ENCODE data around the gene KCTD17. TPM values are rescaled to one million over a fixed set of nuclear protein-coding genes. Genes with fewer than 3 reads are reported as not detected.
A peak's percentile ranks its signal among the peaks of the same experiment; 100 is the strongest.

The KCTD17 gene
- total and polyA plus RNA-seq, 2 donors (not counting 1 experiment from before 2014, with no cell fraction given) = 10.6 to 19.3 TPM

- no peak overlapping the region for H2AFZ ChIP-seq (ENCODE audit: low read length)
- H3K4me1 ChIP-seq (ENCODE audit: control insufficient read depth, extremely low read depth, insufficient read depth, low read length) = no peaks in the 10 kb centered on the region
- H3K36me3 ChIP-seq (ENCODE audit: control insufficient read depth, insufficient read depth, low read length) = no peaks in the 10 kb centered on the region
- no peaks in the 10 kb centered on the region for H3K9me3 ChIP-seq (ENCODE audit: control insufficient read depth, insufficient read depth, low read depth, low read length)
- no peak overlapping the region for H3K4me3 ChIP-seq (replicated peaks in 1 of 4; ENCODE audit: control extremely low read depth in 1 of 4, insufficient read depth in 1 of 4, low read depth in 3 of 4, low read length in 4 of 4)
- no peak overlapping the region for H3K4me2 ChIP-seq (ENCODE audit: extremely low read depth, insufficient read depth, low read length)
- no peak overlapping the region for H3K9ac ChIP-seq (ENCODE audit: insufficient read depth, low read length)
- no peaks in the 10 kb centered on the region for H4K20me1 ChIP-seq (ENCODE audit: control insufficient read depth, extremely low read depth, insufficient read depth, low read length)
- no peaks in the 10 kb centered on the region for H3K27me3 ChIP-seq (ENCODE audit: control insufficient read depth, insufficient read depth, low read length)
- DNase-seq (ENCODE audit: low read depth in 2 of 2) = no peak
- no peaks in the 10 kb centered on the region for H3K79me2 ChIP-seq (ENCODE audit: control insufficient read depth, insufficient read depth, low read length)
- TF ChIP-seq EZH2 (IDR thresholded peaks at IDR 0.05; ENCODE audit: low read length, missing control alignments) (no peak), CTCF (conservative IDR thresholded peaks at IDR 0.05 in 1 of 2, IDR thresholded peaks at IDR 0.05 in 1 of 2; ENCODE audit: low read depth in 1 of 2, low read length in 2 of 2) (no peak)
- no peak overlapping the region for H3K27ac ChIP-seq (ENCODE audit: insufficient read depth, low read length)
Measured at GRCh38 chr22:37039466-37039865, 12.1 kb upstream of the KCTD17 start.

GRCh38 chr22:37043209-37043827 lies 8.2 kb upstream of the KCTD17 start:
- Histone ChIP-seq H3K9me3 (ENCODE audit: control insufficient read depth, insufficient read depth, low read depth, low read length) (no peaks in the 10 kb centered on the region), H2AFZ (ENCODE audit: low read length) (no peak overlapping the region), H3K36me3 (ENCODE audit: control insufficient read depth, insufficient read depth, low read length) (no peaks in the 10 kb centered on the region), H3K4me3 (replicated peaks in 1 of 4; ENCODE audit: control extremely low read depth in 1 of 4, insufficient read depth in 1 of 4, low read depth in 3 of 4, low read length in 4 of 4) (no peak overlapping the region), H3K9ac (ENCODE audit: insufficient read depth, low read length) (no peak overlapping the region), H3K27ac (ENCODE audit: insufficient read depth, low read length) (no peak overlapping the region), H3K4me1 (ENCODE audit: control insufficient read depth, extremely low read depth, insufficient read depth, low read length) (no peaks in the 10 kb centered on the region), H3K27me3 (ENCODE audit: control insufficient read depth, insufficient read depth, low read length) (no peaks in the 10 kb centered on the region), H4K20me1 (ENCODE audit: control insufficient read depth, extremely low read depth, insufficient read depth, low read length) (no peaks in the 10 kb centered on the region), H3K4me2 (ENCODE audit: extremely low read depth, insufficient read depth, low read length) (no peak overlapping the region), H3K79me2 (ENCODE audit: control insufficient read depth, insufficient read depth, low read length) (no peaks in the 10 kb centered on the region)
- no peak for TF ChIP-seq CTCF (conservative IDR thresholded peaks at IDR 0.05 in 1 of 2, IDR thresholded peaks at IDR 0.05 in 1 of 2; ENCODE audit: low read depth in 1 of 2, low read length in 2 of 2)
- no peak for TF ChIP-seq EZH2 (IDR thresholded peaks at IDR 0.05; ENCODE audit: low read length, missing control alignments)
- DNase-seq (ENCODE audit: low read depth in 2 of 2) = no peak

GRCh38 chr22:37043828-37044538 lies 7.6 kb upstream of the KCTD17 start:
- no peaks in the 10 kb centered on the region for H3K4me1 ChIP-seq (ENCODE audit: control insufficient read depth, extremely low read depth, insufficient read depth, low read length)
- H4K20me1 ChIP-seq (ENCODE audit: control insufficient read depth, extremely low read depth, insufficient read depth, low read length) = no peaks in the 10 kb centered on the region
- no peaks in the 10 kb centered on the region for H3K9me3 ChIP-seq (ENCODE audit: control insufficient read depth, insufficient read depth, low read depth, low read length)
- no peaks in the 10 kb centered on the region for H3K36me3 ChIP-seq (ENCODE audit: control insufficient read depth, insufficient read depth, low read length)
- no peak overlapping the region for H3K27ac ChIP-seq (ENCODE audit: insufficient read depth, low read length)
- H2AFZ ChIP-seq (ENCODE audit: low read length) = no peak overlapping the region
- peak; percentile 33 to 45 for DNase-seq (ENCODE audit: low read depth in 2 of 2)
- no peak overlapping the region for H3K4me3 ChIP-seq (replicated peaks in 1 of 4; ENCODE audit: control extremely low read depth in 1 of 4, insufficient read depth in 1 of 4, low read depth in 3 of 4, low read length in 4 of 4)
- H3K9ac ChIP-seq (ENCODE audit: insufficient read depth, low read length) = no peak overlapping the region
- peak; percentile 34 to 53 for TF ChIP-seq CTCF (conservative IDR thresholded peaks at IDR 0.05 in 1 of 2, IDR thresholded peaks at IDR 0.05 in 1 of 2; ENCODE audit: low read depth in 1 of 2, low read length in 2 of 2)
- no peak for TF ChIP-seq EZH2 (IDR thresholded peaks at IDR 0.05; ENCODE audit: low read length, missing control alignments)
- no peak overlapping the region for H3K4me2 ChIP-seq (ENCODE audit: extremely low read depth, insufficient read depth, low read length)
- no peaks in the 10 kb centered on the region for H3K79me2 ChIP-seq (ENCODE audit: control insufficient read depth, insufficient read depth, low read length)
- H3K27me3 ChIP-seq (ENCODE audit: control insufficient read depth, insufficient read depth, low read length) = no peaks in the 10 kb centered on the region
